ENCODE measurements around the gene CTRB1. TPM values are rescaled to one million over a fixed set of nuclear protein-coding genes. Genes with fewer than 3 reads are reported as not detected.

Gene CTRB1
- total RNA-seq, 1 experiment from 2014 or later: 5.6 TPM

GRCh38 chr16:75203096-75203495 lies 15.7 kb upstream of the CTRB1 start:
- H3K9me2 ChIP-seq (ENCODE audit: insufficient read depth): no peaks in the 10 kb centered on the region
- TF ChIP-seq ATF3 (IDR thresholded peaks at IDR 0.05): no peak
- TF ChIP-seq CBX3 (IDR thresholded peaks at IDR 0.05; ENCODE audit: low read depth): no peak
- no peak for TF ChIP-seq JUND (IDR thresholded peaks at IDR 0.05)
- no peak for TF ChIP-seq ELF1 (IDR thresholded peaks at IDR 0.05; ENCODE audit: borderline replicate concordance, low read depth)
- TF ChIP-seq REST (IDR thresholded peaks at IDR 0.05; ENCODE audit: low read depth): no peak
- TF ChIP-seq POLR2A (IDR thresholded peaks at IDR 0.05; ENCODE audit: borderline replicate concordance, extremely low read depth, insufficient read depth, insufficient read length): no peak
- TF ChIP-seq RAD21 (IDR thresholded peaks at IDR 0.05; ENCODE audit: low read depth): no peak
- TF ChIP-seq CTCF (IDR thresholded peaks at IDR 0.05 in 2 of 3, conservative IDR thresholded peaks at IDR 0.05 in 1 of 3; ENCODE audit: borderline replicate concordance in 1 of 3, insufficient read depth in 1 of 3, low read depth in 2 of 3, low read length in 2 of 3): no peak
- no peak for TF ChIP-seq ZFX (IDR thresholded peaks at IDR 0.05)
- no peak for TF ChIP-seq MAX (IDR thresholded peaks at IDR 0.05)
- no peak for TF ChIP-seq SIN3A (IDR thresholded peaks at IDR 0.05; ENCODE audit: low read depth)
- no peak for TF ChIP-seq ZNF274 (IDR thresholded peaks at IDR 0.05; ENCODE audit: low read depth, low read length)
- no peak for TF ChIP-seq CEBPB (IDR thresholded peaks at IDR 0.05; ENCODE audit: low read depth)
- no peak for TF ChIP-seq POLR2AphosphoS5 (IDR thresholded peaks at IDR 0.05; ENCODE audit: low read depth, low read length)
- H3K79me2 ChIP-seq (ENCODE audit: insufficient read depth, low read length): no peaks in the 10 kb centered on the region
- H2AFZ ChIP-seq (ENCODE audit: low read depth, low read length, poor library complexity, severe bottlenecking): no peak overlapping the region
- ChIA-PET RAD21 (ENCODE audit: low non-redundant PET in 1 of 2, low total read pairs in 2 of 2, uncharacterized antibody in 2 of 2, unreplicated experiment in 2 of 2) (no interaction called here), POLR2A (no interaction called here), CTCF (no interaction called here)
- H3K36me3 ChIP-seq (ENCODE audit: control insufficient read depth in 1 of 2, insufficient read depth in 2 of 2, low read length in 2 of 2): no peaks in the 10 kb centered on the region
- no peak for ATAC-seq
- no peaks in the 10 kb centered on the region for H3K27me3 ChIP-seq (ENCODE audit: insufficient read depth, low read length)
- H3K4me3 ChIP-seq (replicated peaks in 1 of 2; ENCODE audit: low read depth in 1 of 2, low read length in 2 of 2): no peak overlapping the region
- H3K4me2 ChIP-seq (ENCODE audit: low read length): no peak overlapping the region
- no peak overlapping the region for H3K27ac ChIP-seq (ENCODE audit: low read depth, low read length)
- intact Hi-C loops (cut with micrococcal nuclease): no loop called here
- H3K9me3 ChIP-seq (ENCODE audit: control insufficient read depth in 1 of 2, insufficient read depth in 1 of 2, low read depth in 1 of 2, low read length in 2 of 2): no peaks in the 10 kb centered on the region
- no TSS peak for BruUV-seq (replicated peaks)
- H3K9ac ChIP-seq (ENCODE audit: low read length): no peak overlapping the region
- DNase-seq (ENCODE audit: low read depth, low spot score): no peak
- H4K20me1 ChIP-seq (ENCODE audit: insufficient read depth): no peaks in the 10 kb centered on the region
- peaks cover 0 to 4% of the 10 kb centered on the region in 2 experiments; a peak in 1 of 4 replicates for H3K4me1 ChIP-seq (ENCODE audit: control insufficient read depth in 1 of 2, insufficient read depth in 2 of 2, low read length in 2 of 2)
